T47D (cell line): ENCODE data around the gene CYP17A1.

Source experiments
- DNase-seq, 2 experiments: peaks; one replicate each; pipeline versions ENCODE4 v3.0.0 to v3.0.0-alpha.2; 2011 to 2012; ENCODE audit warnings: low read depth in 1 of 2, low spot score in 1 of 2
- JUND ChIP-seq: IDR thresholded peaks from 2 replicates; pipeline ENCODE4 v1.6.1; 2012; ENCODE audit warnings: low read depth
- in situ Hi-C: cut with HindIII; loops from 2 replicates; pipeline ENCODE4 v1.10.0; 2016; ENCODE audit warnings: low sequenced_read_pairs, low pct_unique_long_range_greater_than_20kb

CYP17A1 gene

GRCh38 chr10:102811346-102811745 is 25.9 kb downstream of the CYP17A1 start:
- DNase-seq = no peak
- no peak for TF ChIP-seq JUND
- in situ Hi-C loops = no loop called here

- TF ChIP-seq JUND = no peak
- no peak for DNase-seq
- in situ Hi-C loops = no loop called here
Observed at GRCh38 chr10:102808380-102808779, 28.8 kb downstream of the CYP17A1 start.

- in situ Hi-C loops = no loop called here
- TF ChIP-seq JUND = no peak
- no peak for DNase-seq
Observed at GRCh38 chr10:102804382-102805055, 32.7 kb downstream of the CYP17A1 start.

- TF ChIP-seq JUND = no peak
- in situ Hi-C loops = no loop called here
- no peak for DNase-seq
Observed at GRCh38 chr10:102802920-102803534, 34.2 kb downstream of the CYP17A1 start.

GRCh38 chr10:102801978-102802377 is 35.2 kb downstream of the CYP17A1 start:
- in situ Hi-C loops = no loop called here
- DNase-seq = no peak
- TF ChIP-seq JUND = no peak

GRCh38 chr10:102801496-102801895 is 35.7 kb downstream of the CYP17A1 start:
- in situ Hi-C loops = no loop called here
- DNase-seq = peak in 1 of 2 experiments; percentile 39
- no peak for TF ChIP-seq JUND

DNA sequence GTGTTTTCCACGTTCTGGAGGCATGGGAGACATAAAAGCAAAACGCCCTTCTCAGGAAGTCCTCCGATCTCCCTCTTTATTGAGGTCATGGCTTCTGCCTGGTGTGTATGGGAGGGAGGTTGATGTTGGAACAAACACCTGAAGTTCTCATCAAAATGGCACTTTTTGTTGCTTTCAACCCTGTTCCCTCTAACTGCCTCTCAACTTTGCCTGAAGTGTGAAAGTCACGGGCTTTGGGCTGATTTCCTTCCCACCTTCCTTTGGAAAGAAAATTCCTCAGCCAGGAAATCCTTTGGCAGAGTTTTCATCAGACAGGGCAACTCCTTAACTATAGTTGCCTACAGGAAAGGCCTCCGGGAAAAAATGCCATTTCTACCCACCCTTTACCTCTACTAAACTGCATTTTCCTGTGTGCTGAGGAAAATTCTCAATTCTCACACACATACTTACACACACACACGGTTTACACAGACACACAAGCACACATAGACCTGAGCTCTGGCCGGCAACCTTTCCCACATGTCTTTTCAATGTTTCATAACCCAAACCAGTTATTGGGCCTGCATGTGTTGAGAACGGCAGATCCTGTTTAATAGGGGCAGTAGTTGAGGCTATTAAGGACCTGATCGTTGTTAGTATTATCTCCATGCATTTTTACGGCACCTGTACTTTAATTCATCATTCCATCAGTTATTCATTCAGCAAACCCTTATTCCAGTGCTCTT is 36.4 kb downstream of the CYP17A1 start:
- no peak for TF ChIP-seq JUND
- DNase-seq = no peak

GRCh38 chr10:102799691-102800471 is 37.3 kb downstream of the CYP17A1 start:
- in situ Hi-C loops = no loop called here
- DNase-seq = peak in 1 of 2 experiments; percentile 51
- TF ChIP-seq JUND = no peak

More for the DNA sequence above, 36.4 kb downstream of the CYP17A1 start:
- in situ Hi-C loops = no loop called here

GRCh38 chr10:102796407-102797176 is 40.6 kb downstream of the CYP17A1 start:
- in situ Hi-C loops = no loop called here
- no peak for DNase-seq
- no peak for TF ChIP-seq JUND

DNA sequence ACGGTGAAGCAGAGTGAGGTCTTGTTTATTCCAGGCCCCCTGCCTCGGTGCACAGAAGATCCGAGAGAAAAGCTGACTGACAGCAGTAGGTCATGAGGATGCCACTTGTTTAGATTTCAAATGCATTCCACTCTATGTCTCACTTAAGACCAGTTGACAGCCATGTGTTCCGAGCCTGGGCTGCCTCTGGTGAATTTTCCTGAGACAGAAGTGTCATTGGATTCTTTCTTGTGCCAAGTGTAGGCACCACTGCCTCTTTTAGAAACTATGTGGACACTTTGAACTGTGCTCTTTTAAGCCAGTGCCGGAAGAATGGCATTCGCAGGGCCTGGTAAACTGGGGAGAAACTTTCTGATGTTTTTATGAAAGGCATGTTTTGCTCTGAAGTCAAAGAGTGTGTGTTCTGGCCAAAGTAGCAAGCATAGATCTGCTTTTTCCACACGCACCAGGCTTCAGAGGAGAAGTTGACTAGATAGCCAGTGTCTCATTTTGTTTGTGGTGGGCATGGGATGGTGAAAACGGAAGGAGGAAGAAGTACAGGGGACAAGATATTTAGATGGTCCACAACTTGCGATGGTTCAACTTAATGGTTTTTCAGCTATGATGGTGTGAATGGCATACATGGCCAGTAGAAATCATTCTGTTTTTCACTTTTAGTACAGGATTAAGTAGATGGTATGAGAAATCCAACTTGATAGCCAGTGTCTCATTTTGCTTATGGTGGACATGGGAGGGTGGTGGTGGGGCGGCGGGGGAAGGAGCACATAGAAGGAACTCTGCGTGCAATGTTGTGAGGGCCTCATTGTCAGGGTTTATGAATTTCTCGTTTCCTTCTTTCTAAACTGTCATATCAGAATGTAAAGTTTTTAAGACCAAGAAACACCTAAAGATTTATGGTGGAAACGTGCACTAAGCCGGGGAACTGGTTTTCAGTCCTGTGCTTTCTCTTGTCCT is 41.5 kb downstream of the CYP17A1 start:
- in situ Hi-C loops = no loop called here
- DNase-seq = no peak
- no peak for TF ChIP-seq JUND
